Keratinocyte (primary cell): ENCODE measurements around the gene SCP2. TPM values are rescaled to one million over a fixed set of nuclear protein-coding genes. Genes with fewer than 3 reads are reported as not detected.

Experiments
- DNase-seq: peaks from one replicate; pipeline ENCODE4 v3.0.0-alpha.2; 2011; ENCODE audit warnings: low read depth, missing footprints, low spot score
- FAIRE-seq: peaks from 2 replicates; lab custom pipeline; 2011; peaks lifted over from hg19 to GRCh38; lab: Jason Lieb, UNC
- H2AFZ ChIP-seq: 2 replicates; pipeline ENCODE4 v1.6.0; 2012; ENCODE audit warnings: low read length, control low read depth, inconsistent platforms; ENCODE audit not compliant: control insufficient read depth
- H3K27ac ChIP-seq: 2 replicates; pipeline ENCODE4 v1.5.1; 2011; ENCODE audit warnings: low read length; ENCODE audit not compliant: control insufficient read depth, insufficient read depth
- H3K27me3 ChIP-seq: 3 replicates; pipeline ENCODE4 v1.6.0; 2011; ENCODE audit warnings: low read length; ENCODE audit not compliant: control insufficient read depth, insufficient read depth; ENCODE audit errors: extremely low read depth
- H3K36me3 ChIP-seq, 2 experiments: 2 replicates in 1 of 2; 3 replicates in 1 of 2; pipeline ENCODE4 v1.5.1; 2011; ENCODE audit warnings: low read length in 2 of 2, mild to moderate bottlenecking in 1 of 2; ENCODE audit not compliant: control insufficient read depth in 2 of 2, insufficient read depth in 2 of 2; ENCODE audit errors: extremely low read depth in 1 of 2
- H3K4me1 ChIP-seq: 3 replicates; pipeline ENCODE4 v1.5.1; 2011; ENCODE audit warnings: low read length; ENCODE audit not compliant: control insufficient read depth, insufficient read depth; ENCODE audit errors: extremely low read depth
- H3K4me2 ChIP-seq: 3 replicates; pipeline ENCODE4 v1.6.0; 2011; ENCODE audit warnings: low read depth, low read length; ENCODE audit not compliant: control insufficient read depth, insufficient read depth; ENCODE audit errors: extremely low read depth
- H3K4me3 ChIP-seq, 3 experiments: fragments of 200-600 bp in 1 of 3; sonication (generic) in 1 of 3; 2 replicates in 2 of 3; 3 replicates in 1 of 3; pipeline ENCODE4 v1.5.1; 2011 to 2016; ENCODE audit warnings: low read length in 3 of 3, mild to moderate bottlenecking in 3 of 3, control low read depth in 2 of 3, inconsistent platforms in 1 of 3, low read depth in 1 of 3, mixed read lengths in 1 of 3, mixed run types in 1 of 3, moderate library complexity in 1 of 3; ENCODE audit not compliant: control insufficient read depth in 2 of 3, insufficient read depth in 2 of 3; ENCODE audit errors: extremely low read depth in 1 of 3
- H3K79me2 ChIP-seq: 2 replicates; pipeline ENCODE4 v1.6.0; 2012; ENCODE audit warnings: low read length; ENCODE audit not compliant: control insufficient read depth, insufficient read depth
- H3K9ac ChIP-seq: 3 replicates; pipeline ENCODE4 v1.6.0; 2011; ENCODE audit warnings: low read length; ENCODE audit not compliant: control insufficient read depth, insufficient read depth; ENCODE audit errors: extremely low read depth
- H3K9me1 ChIP-seq: 3 replicates; pipeline ENCODE4 v1.6.0; 2011; ENCODE audit warnings: low read length; ENCODE audit not compliant: control insufficient read depth, insufficient read depth; ENCODE audit errors: extremely low read depth
- H3K9me3 ChIP-seq: 2 replicates; pipeline ENCODE4 v1.5.1; 2012; ENCODE audit warnings: low read depth, low read length; ENCODE audit not compliant: control insufficient read depth
- H4K20me1 ChIP-seq: 3 replicates; pipeline ENCODE4 v1.6.0; 2011; ENCODE audit warnings: low read length; ENCODE audit not compliant: control insufficient read depth, insufficient read depth; ENCODE audit errors: extremely low read depth
- CTCF ChIP-seq, 3 experiments: IDR thresholded peaks in 1 of 3; conservative IDR thresholded peaks in 1 of 3; optimal IDR thresholded peaks in 1 of 3; 2 replicates in 2 of 3; 3 replicates in 1 of 3; pipeline versions ENCODE3 to v1.5.1; 2011; ENCODE audit warnings: low read length in 3 of 3, mild to moderate bottlenecking in 3 of 3, moderate library complexity in 2 of 3, control low read depth in 1 of 3, inconsistent platforms in 1 of 3; ENCODE audit not compliant: insufficient read depth in 2 of 3; ENCODE audit errors: extremely low read depth in 1 of 3
- EZH2 ChIP-seq: IDR thresholded peaks from one replicate; pipeline ENCODE4 v1.6.1; 2012; ENCODE audit warnings: inconsistent platforms, mild to moderate bottlenecking, low read length, moderate library complexity
- dilution Hi-C: fragments of 300-500 bp; cut with MboI; formaldehyde crosslinking; loops from one replicate; pipeline ENCODE4 v1.7.0; 2020; ENCODE audit warnings: low sequenced_read_pairs; ENCODE audit not compliant: extremely low pct_ligation_motif_present
- polyA plus RNA-seq, 5 experiments: library from polyadenylated mRNA; depleted of rRNA in 3 of 5; stranded (reverse) in 3 of 5; stranded (forward) in 1 of 5; unstranded in 1 of 5; fragments of >200 nt; gene quantifications; 1 replicate in 1 of 5; 2 replicates in 3 of 5; 3 replicates in 1 of 5; pipeline versions ENCODE4 v1.2.1 to v1.2.3, GENCODE V29; 2011 to 2012; ENCODE audit warnings: missing spikeins in 2 of 5, low read depth in 1 of 5, low replicate concordance in 1 of 5

The SCP2 gene
- polyA plus RNA-seq, 1 donor (not counting 4 experiments of a cell fraction or from before 2014, with no cell fraction given), result 116 TPM

DNA sequence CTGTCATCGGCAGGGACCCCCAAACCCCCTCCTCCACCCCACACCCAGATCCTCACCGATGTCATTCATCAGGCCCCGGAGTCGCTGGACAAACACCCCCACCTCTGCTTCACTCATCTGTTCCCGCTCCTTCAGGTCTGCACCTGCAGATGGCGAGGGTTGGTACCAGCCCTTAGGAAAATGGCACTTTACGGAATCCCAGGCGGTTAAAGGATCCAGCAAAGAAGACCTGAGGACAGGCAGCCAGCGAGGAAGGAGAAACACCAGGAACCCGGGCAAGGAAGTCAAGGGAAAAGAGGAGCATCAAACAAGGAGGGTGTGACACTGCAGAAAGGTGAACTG, 19.3 kb upstream of the SCP2 start:
- Histone ChIP-seq H2AFZ (no peak overlapping the region), H3K9me3 (no peaks in the 10 kb centered on the region), H3K36me3 (peaks cover 1 to 6% of the 10 kb centered on the region in 2 experiments), H3K4me1 (peaks cover 6% of the 10 kb centered on the region), H3K27me3 (no peaks in the 10 kb centered on the region), H3K4me3 (no peak overlapping the region), H3K9me1 (peaks cover 2% of the 10 kb centered on the region), H3K27ac (no peak overlapping the region), H3K9ac (no peak overlapping the region), H4K20me1 (no peaks in the 10 kb centered on the region), H3K4me2 (no peak overlapping the region), H3K79me2 (no peaks in the 10 kb centered on the region)
- DNase-seq, result no peak
- TF ChIP-seq EZH2, result no peak
- TF ChIP-seq CTCF (optimal IDR thresholded peaks at IDR 0.05 in 1 of 3, IDR thresholded peaks at IDR 0.05 in 1 of 3, conservative IDR thresholded peaks at IDR 0.05 in 1 of 3; ENCODE audit: extremely low read depth in 1 of 3, insufficient read depth in 2 of 3, low read length in 3 of 3), result no peak
- FAIRE-seq, result no peak
- dilution Hi-C loops, result no loop called here

GRCh38 chr1:52911541-52911940, 15.5 kb upstream of the SCP2 start:
- no peak for FAIRE-seq

More at GRCh38 chr1:52911541-52911940, 15.5 kb upstream of the SCP2 start:
- dilution Hi-C loops, result no loop called here
- Histone ChIP-seq H3K4me3 (no peak overlapping the region), H3K4me1 (peaks cover 6% of the 10 kb centered on the region), H4K20me1 (no peaks in the 10 kb centered on the region), H3K9me3 (no peaks in the 10 kb centered on the region), H3K9ac (no peak overlapping the region), H3K27me3 (no peaks in the 10 kb centered on the region), H3K36me3 (peaks cover 0 to 2% of the 10 kb centered on the region in 2 experiments), H3K79me2 (no peaks in the 10 kb centered on the region), H3K4me2 (no peak overlapping the region), H3K27ac (no peak overlapping the region), H3K9me1 (peaks cover 2% of the 10 kb centered on the region), H2AFZ (no peak overlapping the region)
- TF ChIP-seq CTCF (optimal IDR thresholded peaks at IDR 0.05 in 1 of 3, IDR thresholded peaks at IDR 0.05 in 1 of 3, conservative IDR thresholded peaks at IDR 0.05 in 1 of 3; ENCODE audit: extremely low read depth in 1 of 3, insufficient read depth in 2 of 3, low read length in 3 of 3) (no peak), EZH2 (no peak)
- no peak for DNase-seq
